A549 (cell line): ENCODE measurements around the gene POMT1. TPM values are rescaled to one million over a fixed set of nuclear protein-coding genes. Genes with fewer than 3 reads are reported as not detected.

Source experiments
- ATAC-seq, 2 experiments: fragments of 200-7000 bp in 1 of 2; fragments of >200 bp in 1 of 2; cut with Nextera tagmentation in 1 of 2; cut with Tn5 transposase in 1 of 2; 3 replicates each; pipeline versions ENCODE4 v1.8.0 to v1.9.1; 2018 to 2020; ENCODE audit warnings: mild to moderate bottlenecking in 1 of 2, moderate library complexity in 1 of 2
- CTCF ChIA-PET: fragments of 300-600 bp; sonication (Branson Sonifier 250); formaldehyde crosslinking; extraction: SDS; loops from one replicate; lab custom pipeline; 2021; ENCODE audit warnings: antibody characterized with exemption, inconsistent platforms; lab: Yijun Ruan, JAX
- POLR2A ChIA-PET: fragments of 350-600 bp; formaldehyde crosslinking; extraction: SDS; loops from one replicate; lab custom pipeline; 2021; ENCODE audit warnings: antibody characterized with exemption, inconsistent platforms; lab: Yijun Ruan, JAX
- DNase-seq, 2 experiments: peaks; one replicate each; pipeline versions ENCODE4 v3.0.0 to v3.0.0-alpha.2; 2011 to 2016; ENCODE audit warnings: low read depth in 1 of 2, low spot score in 1 of 2
- FAIRE-seq: peaks from 2 replicates; lab custom pipeline; 2011; peaks lifted over from hg19 to GRCh38; lab: Jason Lieb, UNC
- H3K27ac ChIP-seq, 2 experiments: fragments of >200 bp; sonication (Bioruptor Twin); formaldehyde crosslinking; 3 replicates each; pipeline ENCODE4 v1.5.1; 2016 to 2017
- H3K4me1 ChIP-seq: fragments of >200 bp; sonication (Bioruptor Twin); formaldehyde crosslinking; 3 replicates; pipeline ENCODE4 v1.6.1; 2016
- H3K4me2 ChIP-seq: fragments of >200 bp; sonication (Bioruptor Twin); formaldehyde crosslinking; 3 replicates; pipeline ENCODE4 v1.6.1; 2016
- H3K4me3 ChIP-seq: fragments of >200 bp; sonication (Bioruptor Twin); formaldehyde crosslinking; 3 replicates; pipeline ENCODE4 v1.5.1; 2016
- H3K9me3 ChIP-seq: fragments of >200 bp; sonication (Bioruptor Twin); formaldehyde crosslinking; 3 replicates; pipeline ENCODE4 v1.6.1; 2016
- BHLHE40 ChIP-seq: IDR thresholded peaks from 2 replicates; pipeline ENCODE4 v1.6.1; 2012; ENCODE audit warnings: low read depth, low read length, inconsistent platforms
- CBX8 ChIP-seq: fragments of 200-600 bp; sonication (generic); IDR thresholded peaks from 2 replicates; pipeline ENCODE4 v1.6.1; 2016
- CEBPB ChIP-seq, 2 experiments: fragments of >200 bp in 1 of 2; sonication (Bioruptor Twin) in 1 of 2; formaldehyde crosslinking in 1 of 2; IDR thresholded peaks; 2 replicates each; pipeline ENCODE4 v1.6.1; 2012 to 2016
- CHD2 ChIP-seq: fragments of 150-350 bp; IDR thresholded peaks from 2 replicates; pipeline ENCODE4 v1.6.1; 2014; ENCODE audit warnings: low read length; ENCODE audit not compliant: partially characterized antibody
- EHF ChIP-seq: fragments of 250-450 bp; sonication (Bioruptor Pico); IDR thresholded peaks from 2 replicates; pipeline ENCODE4 v1.5.0; 2020; ENCODE audit warnings: mild to moderate bottlenecking
- EP300 ChIP-seq, 2 experiments: fragments of >200 bp; sonication (Bioruptor Twin); formaldehyde crosslinking; IDR thresholded peaks; 2 replicates in 1 of 2; 3 replicates in 1 of 2; pipeline ENCODE4 v1.6.1; 2016 to 2017
- FOSB ChIP-seq: fragments of 250-450 bp; sonication (Bioruptor Pico); IDR thresholded peaks from 2 replicates; pipeline ENCODE4 v1.5.0; 2020; ENCODE audit warnings: mild to moderate bottlenecking, moderate library complexity
- FOSL2 ChIP-seq, 2 experiments: fragments of 450-650 bp in 1 of 2; fragments of >200 bp in 1 of 2; sonication (Bioruptor Twin) in 1 of 2; formaldehyde crosslinking; IDR thresholded peaks; 2 replicates each; pipeline versions ENCODE4 v1.5.0 to v1.6.1; 2016 to 2020; ENCODE audit warnings: mild to moderate bottlenecking in 1 of 2, moderate library complexity in 1 of 2
- FOXS1 ChIP-seq: fragments of 250-450 bp; sonication (Bioruptor Pico); IDR thresholded peaks from 2 replicates; pipeline ENCODE4 v1.5.0; 2020; ENCODE audit warnings: mild to moderate bottlenecking, moderate library complexity
- HDAC2 ChIP-seq: fragments of 200-600 bp; sonication (generic); IDR thresholded peaks from 2 replicates; pipeline ENCODE4 v1.6.1; 2016
- HEYL ChIP-seq: fragments of 250-450 bp; sonication (Bioruptor Pico); IDR thresholded peaks from 2 replicates; pipeline ENCODE4 v1.8.0; 2021; ENCODE audit warnings: mild to moderate bottlenecking, moderate library complexity
- HOXA7 ChIP-seq: fragments of 250-450 bp; sonication (Bioruptor Pico); IDR thresholded peaks from 2 replicates; pipeline ENCODE4 v1.5.0; 2020; ENCODE audit warnings: mild to moderate bottlenecking, moderate library complexity
- JUNB ChIP-seq: fragments of >200 bp; sonication (Bioruptor Twin); formaldehyde crosslinking; IDR thresholded peaks from 2 replicates; pipeline ENCODE4 v1.6.1; 2016
- NFE2L2 ChIP-seq: fragments of 150-350 bp; conservative IDR thresholded peaks from 2 replicates; pipeline ENCODE4 v1.6.1; 2014; ENCODE audit warnings: low read length
- PHF8 ChIP-seq: fragments of 200-600 bp; sonication (generic); IDR thresholded peaks from 2 replicates; pipeline ENCODE4 v1.6.1; 2016; ENCODE audit warnings: low read depth, mild to moderate bottlenecking, antibody characterized with exemption, moderate library complexity, borderline replicate concordance
- RFX5 ChIP-seq: fragments of 450-650 bp; IDR thresholded peaks from 2 replicates; pipeline ENCODE4 v1.7.1; 2014; ENCODE audit warnings: antibody characterized with exemption, mild to moderate bottlenecking, moderate library complexity
- RNF2 ChIP-seq: fragments of 200-600 bp; sonication (generic); IDR thresholded peaks from 2 replicates; pipeline ENCODE4 v1.6.1; 2016; ENCODE audit warnings: low read depth, mild to moderate bottlenecking, antibody characterized with exemption, moderate library complexity, borderline replicate concordance
- SMC3 ChIP-seq: fragments of >200 bp; sonication (Bioruptor Twin); formaldehyde crosslinking; IDR thresholded peaks from 3 replicates; pipeline ENCODE4 v1.6.1; 2018; ENCODE audit warnings: inconsistent platforms
- SREBF2 ChIP-seq: fragments of 450-650 bp; IDR thresholded peaks from 2 replicates; pipeline ENCODE4 v1.6.1; 2014; ENCODE audit warnings: mild to moderate bottlenecking, moderate library complexity
- TFCP2L1 ChIP-seq: fragments of 250-450 bp; sonication (Bioruptor Pico); IDR thresholded peaks from 2 replicates; pipeline ENCODE4 v1.5.0; 2021; ENCODE audit warnings: mild to moderate bottlenecking
- ZFP36 ChIP-seq: fragments of 450-650 bp; IDR thresholded peaks from 2 replicates; pipeline ENCODE4 v1.6.1; 2014; ENCODE audit warnings: borderline replicate concordance; ENCODE audit not compliant: partially characterized antibody
- ZSCAN20 ChIP-seq: fragments of 250-450 bp; sonication (Bioruptor Pico); IDR thresholded peaks from 2 replicates; pipeline ENCODE4 v1.8.0; 2022; ENCODE audit warnings: mild to moderate bottlenecking, moderate library complexity
- whole genome bisulfite sequencing: methylation state at CpG from one replicate; pipeline ENCODE4 v1.1.6; 2017; ENCODE audit errors: missing lambda C conversion rate; 5-methylcytosine and 5-hydroxymethylcytosine counted together
- polyA plus RNA-seq, 4 experiments: library from polyadenylated mRNA; depleted of rRNA in 3 of 4; stranded (reverse); fragments of >200 nt; fragmentation: RNase III in 1 of 4; extraction: RNeasy Plus Mini Kit Qiagen cat#74134 plus additional on column Dnase treatment in 1 of 4; gene quantifications; 2 replicates in 3 of 4; 3 replicates in 1 of 4; pipeline ENCODE4 v1.2.3, GENCODE V29; 2011 to 2017
- TF ChIP-seq, protein P1 (sequence below): fragments of >200 bp; sonication (Bioruptor Twin); formaldehyde crosslinking; IDR thresholded peaks from 3 replicates; pipeline ENCODE4 v1.5.1; 2016
- TF ChIP-seq, protein P2 (sequence below): IDR thresholded peaks from 2 replicates; pipeline ENCODE4 v1.6.1; 2012
- TF ChIP-seq, protein P3 (sequence below): fragments of 150-350 bp; IDR thresholded peaks from 2 replicates; pipeline ENCODE4 v1.6.1; 2014; ENCODE audit warnings: low read depth, mild to moderate bottlenecking, low read length
- TF ChIP-seq, protein P4 (sequence below): fragments of >200 bp; sonication (Bioruptor Twin); formaldehyde crosslinking; IDR thresholded peaks from 3 replicates; pipeline ENCODE4 v1.6.1; 2016
- TF ChIP-seq, protein P5 (sequence below): fragments of 450-650 bp; IDR thresholded peaks from 2 replicates; pipeline ENCODE4 v1.6.1; 2014; ENCODE audit warnings: antibody characterized with exemption

Gene POMT1
- polyA plus RNA-seq, 2 of the 4 experiments (the other 2 are of a cell fraction), result 16.5 to 17.7 TPM

DNA sequence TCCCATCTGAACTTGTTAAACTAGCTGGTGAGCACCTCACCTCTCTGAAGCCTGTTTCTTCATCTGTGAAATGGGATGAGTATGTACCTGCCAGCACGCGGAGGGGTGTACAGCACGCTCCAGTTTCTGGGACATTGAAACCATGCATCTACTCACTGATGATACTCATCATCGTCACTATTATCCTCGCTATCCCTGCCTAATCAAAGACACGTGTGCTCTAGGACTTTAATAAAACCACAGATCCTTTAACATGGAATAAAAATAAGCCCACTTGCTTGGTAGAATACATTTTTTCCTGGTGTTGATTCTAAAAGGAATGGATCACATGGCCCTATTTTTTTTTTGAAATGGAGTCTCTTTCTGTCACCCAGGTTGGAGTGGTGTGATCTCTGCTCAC is 37.3 kb upstream of the POMT1 start:
- CTCF ChIA-PET, result interaction anchor here (0.9 to 4.0 kb wide), 4 partner anchors 10 to 115 kb away, joined by 3 to 14 read pairs (median 9); no protein-coding TSS in a partner anchor
- FAIRE-seq, result no peak
- Histone ChIP-seq H3K4me1 (no peaks in the 10 kb centered on the region), H3K27ac (no peak overlapping the region), H3K4me2 (no peak overlapping the region), H3K9me3 (no peaks in the 10 kb centered on the region), H3K4me3 (no peak overlapping the region)
- DNase-seq, result no peak
- TF ChIP-seq, protein P1, sequence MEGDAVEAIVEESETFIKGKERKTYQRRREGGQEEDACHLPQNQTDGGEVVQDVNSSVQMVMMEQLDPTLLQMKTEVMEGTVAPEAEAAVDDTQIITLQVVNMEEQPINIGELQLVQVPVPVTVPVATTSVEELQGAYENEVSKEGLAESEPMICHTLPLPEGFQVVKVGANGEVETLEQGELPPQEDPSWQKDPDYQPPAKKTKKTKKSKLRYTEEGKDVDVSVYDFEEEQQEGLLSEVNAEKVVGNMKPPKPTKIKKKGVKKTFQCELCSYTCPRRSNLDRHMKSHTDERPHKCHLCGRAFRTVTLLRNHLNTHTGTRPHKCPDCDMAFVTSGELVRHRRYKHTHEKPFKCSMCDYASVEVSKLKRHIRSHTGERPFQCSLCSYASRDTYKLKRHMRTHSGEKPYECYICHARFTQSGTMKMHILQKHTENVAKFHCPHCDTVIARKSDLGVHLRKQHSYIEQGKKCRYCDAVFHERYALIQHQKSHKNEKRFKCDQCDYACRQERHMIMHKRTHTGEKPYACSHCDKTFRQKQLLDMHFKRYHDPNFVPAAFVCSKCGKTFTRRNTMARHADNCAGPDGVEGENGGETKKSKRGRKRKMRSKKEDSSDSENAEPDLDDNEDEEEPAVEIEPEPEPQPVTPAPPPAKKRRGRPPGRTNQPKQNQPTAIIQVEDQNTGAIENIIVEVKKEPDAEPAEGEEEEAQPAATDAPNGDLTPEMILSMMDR, result no peak
- TF ChIP-seq HDAC2 (no peak), CHD2 (no peak), RNF2 (no peak), FOXS1 (CRISPR knock-in tag) (no peak)
- TF ChIP-seq, protein P2, sequence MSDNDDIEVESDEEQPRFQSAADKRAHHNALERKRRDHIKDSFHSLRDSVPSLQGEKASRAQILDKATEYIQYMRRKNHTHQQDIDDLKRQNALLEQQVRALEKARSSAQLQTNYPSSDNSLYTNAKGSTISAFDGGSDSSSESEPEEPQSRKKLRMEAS, result no peak
- TF ChIP-seq, protein P3, sequence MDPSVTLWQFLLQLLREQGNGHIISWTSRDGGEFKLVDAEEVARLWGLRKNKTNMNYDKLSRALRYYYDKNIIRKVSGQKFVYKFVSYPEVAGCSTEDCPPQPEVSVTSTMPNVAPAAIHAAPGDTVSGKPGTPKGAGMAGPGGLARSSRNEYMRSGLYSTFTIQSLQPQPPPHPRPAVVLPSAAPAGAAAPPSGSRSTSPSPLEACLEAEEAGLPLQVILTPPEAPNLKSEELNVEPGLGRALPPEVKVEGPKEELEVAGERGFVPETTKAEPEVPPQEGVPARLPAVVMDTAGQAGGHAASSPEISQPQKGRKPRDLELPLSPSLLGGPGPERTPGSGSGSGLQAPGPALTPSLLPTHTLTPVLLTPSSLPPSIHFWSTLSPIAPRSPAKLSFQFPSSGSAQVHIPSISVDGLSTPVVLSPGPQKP, result no peak
- TF ChIP-seq, protein P4, sequence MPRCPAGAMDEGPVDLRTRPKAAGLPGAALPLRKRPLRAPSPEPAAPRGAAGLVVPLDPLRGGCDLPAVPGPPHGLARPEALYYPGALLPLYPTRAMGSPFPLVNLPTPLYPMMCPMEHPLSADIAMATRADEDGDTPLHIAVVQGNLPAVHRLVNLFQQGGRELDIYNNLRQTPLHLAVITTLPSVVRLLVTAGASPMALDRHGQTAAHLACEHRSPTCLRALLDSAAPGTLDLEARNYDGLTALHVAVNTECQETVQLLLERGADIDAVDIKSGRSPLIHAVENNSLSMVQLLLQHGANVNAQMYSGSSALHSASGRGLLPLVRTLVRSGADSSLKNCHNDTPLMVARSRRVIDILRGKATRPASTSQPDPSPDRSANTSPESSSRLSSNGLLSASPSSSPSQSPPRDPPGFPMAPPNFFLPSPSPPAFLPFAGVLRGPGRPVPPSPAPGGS, result no peak
- POLR2A ChIA-PET, result no interaction called here
- ATAC-seq, result no peak
- WGBS, result 94% methylated on average over 6 of the region's 6 CpGs

DNA sequence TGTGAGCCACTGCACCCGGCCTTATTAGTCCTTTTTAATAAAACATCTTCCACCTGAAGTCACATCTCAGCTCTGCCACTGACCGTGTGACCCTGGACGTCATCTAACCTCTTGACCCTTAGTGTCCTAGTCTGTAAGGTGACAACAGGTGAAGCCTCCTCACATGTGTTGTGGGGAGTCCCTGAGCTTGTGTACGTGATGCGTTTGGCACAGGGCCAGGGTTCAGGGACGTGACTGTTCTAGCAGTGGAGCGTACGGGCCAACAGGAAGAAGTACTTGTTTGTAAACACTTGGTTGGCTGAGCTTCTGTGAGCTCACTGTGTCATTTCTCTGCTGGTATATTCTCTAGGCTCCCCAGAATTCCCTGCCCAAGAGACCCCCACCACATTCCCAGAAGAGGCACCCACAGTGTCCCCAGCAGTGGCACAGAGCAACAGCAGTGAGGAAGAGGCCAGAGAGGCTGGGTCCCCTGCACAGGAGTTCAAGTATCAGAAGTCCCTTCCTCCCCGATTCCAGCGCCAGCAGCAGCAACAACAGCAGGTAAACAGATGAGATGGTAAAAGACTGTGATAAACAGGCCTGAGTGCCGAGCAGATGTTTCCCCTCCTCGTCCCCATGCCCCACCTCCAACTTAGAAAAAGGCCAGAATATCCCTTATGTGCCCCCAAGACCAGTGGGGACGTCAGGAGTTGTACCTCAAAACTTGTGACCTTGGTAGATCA is 35.3 kb upstream of the POMT1 start:
- no peaks in the 10 kb centered on the region for H3K4me1 ChIP-seq
- FAIRE-seq (no peak), DNase-seq (no peak), ATAC-seq (no peak)
- ChIA-PET POLR2A (no interaction called here), CTCF (interaction anchor here (1.0 to 4.0 kb wide), 8 partner anchors 8 to 117 kb away, joined by 3 to 14 read pairs (median 5); no protein-coding TSS in a partner anchor)
- no peak for TF ChIP-seq CBX8
- TF ChIP-seq FOSL2 (IDR thresholded peaks at IDR 0.05), result no peak
- no peak for TF ChIP-seq FOSL2 (CRISPR knock-in tag; IDR thresholded peaks at IDR 0.05)
- TF ChIP-seq BHLHE40, result no peak
- no peak for TF ChIP-seq RFX5
- no peak for TF ChIP-seq HOXA7
- no peak for TF ChIP-seq JUNB
- TF ChIP-seq ZFP36, result no peak
- no peak for TF ChIP-seq CHD2
- TF ChIP-seq, protein P2, result no peak
- TF ChIP-seq CEBPB (IDR thresholded peaks at IDR 0.05), result no peak
- TF ChIP-seq NFE2L2, result no peak
- H3K4me2 ChIP-seq, result no peak overlapping the region
- 84% methylated on average over 13 of the region's 13 CpGs for WGBS
- no peak overlapping the region for H3K27ac ChIP-seq
- no peaks in the 10 kb centered on the region for H3K9me3 ChIP-seq
- H3K4me3 ChIP-seq, result no peak overlapping the region

DNA sequence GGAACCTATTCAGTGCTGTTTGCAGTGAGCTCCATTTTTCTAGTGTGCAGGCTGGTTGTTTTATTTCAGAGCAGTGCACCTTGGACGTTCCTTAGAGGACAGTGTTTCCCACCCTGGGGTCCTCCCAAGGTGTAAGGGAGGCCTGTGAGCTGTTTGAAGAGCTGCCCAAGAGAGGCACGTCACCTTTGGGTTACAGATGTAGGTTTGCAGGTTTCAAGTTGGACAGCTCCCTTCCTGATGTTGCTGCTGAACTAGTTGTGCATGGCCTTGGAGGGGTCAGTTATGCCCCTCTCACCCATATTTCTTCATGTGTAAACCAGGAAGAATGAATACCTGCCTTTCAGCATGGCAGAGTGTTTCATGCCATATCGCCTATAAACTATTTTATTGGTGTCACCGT is 34.7 kb upstream of the POMT1 start:
- FAIRE-seq (no peak), ATAC-seq (no peak), DNase-seq (no peak)
- 88% methylated on average over 4 of the region's 4 CpGs for WGBS
- H3K4me1 ChIP-seq, result peaks cover 6% of the 10 kb centered on the region; the same call in 2 of the 3 replicates
- ChIA-PET CTCF (interaction anchor here (1.0 to 2.9 kb wide), 6 partner anchors 10 to 118 kb away, joined by 3 to 9 read pairs (median 4); no protein-coding TSS in a partner anchor), POLR2A (no interaction called here)
- no peaks in the 10 kb centered on the region for H3K9me3 ChIP-seq
- H3K4me3 ChIP-seq, result no peak overlapping the region
- H3K27ac ChIP-seq, result no peak overlapping the region
- no peak overlapping the region for H3K4me2 ChIP-seq
- no peak for TF ChIP-seq TFCP2L1
- TF ChIP-seq, protein P1, result no peak
- TF ChIP-seq JUNB, result no peak
- no peak for TF ChIP-seq HEYL (CRISPR knock-in tag)
- TF ChIP-seq EP300 (IDR thresholded peaks at IDR 0.05), result no peak
- TF ChIP-seq SREBF2, result no peak
- TF ChIP-seq ZSCAN20 (CRISPR knock-in tag), result no peak
- no peak for TF ChIP-seq PHF8
- TF ChIP-seq, protein P5, sequence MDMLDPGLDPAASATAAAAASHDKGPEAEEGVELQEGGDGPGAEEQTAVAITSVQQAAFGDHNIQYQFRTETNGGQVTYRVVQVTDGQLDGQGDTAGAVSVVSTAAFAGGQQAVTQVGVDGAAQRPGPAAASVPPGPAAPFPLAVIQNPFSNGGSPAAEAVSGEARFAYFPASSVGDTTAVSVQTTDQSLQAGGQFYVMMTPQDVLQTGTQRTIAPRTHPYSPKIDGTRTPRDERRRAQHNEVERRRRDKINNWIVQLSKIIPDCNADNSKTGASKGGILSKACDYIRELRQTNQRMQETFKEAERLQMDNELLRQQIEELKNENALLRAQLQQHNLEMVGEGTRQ, result no peak
- TF ChIP-seq EHF (CRISPR knock-in tag), result no peak
- TF ChIP-seq SMC3, result no peak
- TF ChIP-seq FOSB (CRISPR knock-in tag), result no peak
